Inflammatory macrophage treated with lipopolysaccharide for 1 hour (primary cell): ENCODE data around the gene GNB5.

Source experiments
- DNase-seq, 2 donors: peaks; one replicate each; pipeline ENCODE4 v3.0.0-alpha.2; 2020 to 2022

GNB5 gene

DNA sequence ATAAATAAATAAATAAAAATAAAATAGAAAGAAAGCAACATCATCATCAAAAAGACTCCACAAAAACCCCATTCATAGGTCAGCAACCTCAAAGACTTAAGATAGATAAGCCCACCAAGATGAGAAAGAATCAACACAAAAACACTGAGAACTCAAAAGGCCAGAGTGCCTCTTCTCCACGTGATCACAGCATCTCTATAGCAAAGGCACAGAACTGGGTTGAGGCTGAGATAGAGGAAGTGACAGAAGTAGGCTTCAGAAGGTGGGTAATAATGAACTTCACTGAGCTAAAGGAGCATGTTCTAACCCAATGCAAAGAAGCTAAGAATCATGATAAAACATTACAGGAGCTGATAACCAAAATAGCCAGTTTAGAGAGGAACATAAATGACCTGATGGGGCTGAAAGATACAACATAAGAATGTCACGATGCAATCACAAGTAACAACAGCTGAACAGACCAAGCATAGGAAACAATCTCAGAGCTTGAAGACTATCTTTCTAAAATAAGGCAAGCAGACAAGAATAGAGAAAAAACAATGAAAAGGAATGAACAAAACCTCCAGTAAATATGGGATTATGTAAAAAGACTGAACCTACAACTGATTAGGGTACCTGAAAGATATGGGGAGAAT, 26.4 kb downstream of the GNB5 start:
- DNase-seq: no peak

DNA sequence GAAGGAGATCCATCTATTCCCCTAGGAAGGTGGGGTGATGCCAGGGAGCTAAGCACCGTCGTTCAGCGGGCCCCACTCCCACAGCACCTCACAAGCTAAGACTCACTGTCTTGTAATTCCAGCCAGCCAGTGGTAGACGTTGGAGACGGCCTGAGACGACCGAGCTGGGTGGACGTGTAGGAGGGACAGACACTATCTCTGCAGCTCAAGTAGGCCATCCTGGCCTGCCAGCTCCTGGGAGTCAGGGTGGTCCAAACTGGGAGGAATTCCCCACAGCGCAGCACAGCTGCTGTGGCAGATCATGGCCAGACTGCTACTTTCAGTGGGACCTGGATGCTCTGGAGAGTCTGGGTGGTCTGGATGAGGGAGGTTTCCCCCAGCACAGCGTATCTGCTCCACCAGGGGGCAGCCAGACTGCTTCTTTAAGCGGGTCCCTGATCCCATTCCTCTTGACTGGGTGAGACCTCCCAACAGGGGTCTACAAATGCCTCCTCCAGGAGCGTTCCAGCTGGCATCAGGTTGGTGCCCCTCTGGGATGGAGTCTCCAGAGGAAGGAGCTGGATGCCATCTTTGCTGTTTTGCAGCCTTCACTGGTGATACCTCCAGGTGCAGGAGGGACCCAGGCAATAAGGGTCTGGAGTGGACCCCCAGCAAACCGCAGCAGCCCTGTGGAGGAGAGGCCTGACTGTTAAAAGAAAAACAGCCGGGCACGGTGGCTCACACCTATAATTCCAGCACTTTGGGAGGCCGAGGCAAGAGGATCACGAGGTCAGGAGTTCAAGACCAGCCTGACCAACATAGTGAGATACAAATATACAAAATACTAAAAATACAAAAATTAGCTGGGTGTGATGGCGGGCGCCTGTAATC, 27.6 kb downstream of the GNB5 start:
- DNase-seq: no peak

DNA sequence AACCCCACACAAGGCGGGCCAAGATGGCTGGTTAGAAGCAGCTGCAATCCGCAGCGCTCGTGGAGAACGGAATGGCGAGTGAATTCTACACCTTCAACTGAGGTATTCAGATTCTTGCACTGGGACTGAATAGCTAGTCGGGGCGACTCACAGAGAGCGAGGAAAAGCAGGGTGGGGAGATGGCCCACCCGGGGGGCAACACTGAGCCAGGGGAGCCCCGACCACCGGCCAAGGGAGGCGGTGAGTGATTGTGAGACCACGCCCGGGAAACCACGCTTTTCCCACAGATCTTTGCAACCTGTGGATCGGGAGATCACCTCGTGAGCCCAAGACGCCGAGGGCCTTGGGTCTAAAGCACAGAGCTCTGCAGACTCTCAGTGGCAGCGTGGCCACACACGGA, 28.3 kb downstream of the GNB5 start:
- no peak for DNase-seq

DNA sequence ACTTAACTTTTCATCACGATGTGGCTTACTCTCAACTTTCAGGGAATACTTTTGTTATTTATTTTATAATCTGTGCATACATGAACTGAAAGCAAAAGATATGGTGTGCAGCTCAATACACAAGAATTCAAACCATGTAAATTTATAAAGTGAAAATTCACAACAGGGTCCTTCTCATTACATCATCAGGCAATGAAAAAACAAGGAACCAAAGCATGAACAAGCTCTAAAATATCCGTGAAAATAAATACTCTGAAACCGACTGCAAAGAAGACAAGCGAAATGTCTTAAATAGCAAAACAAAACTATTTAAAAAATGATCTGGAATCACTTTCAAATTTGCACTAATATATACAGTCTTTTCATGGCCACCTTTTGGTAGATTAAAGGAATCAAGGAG, 28.9 kb downstream of the GNB5 start:
- no peak for DNase-seq

DNA sequence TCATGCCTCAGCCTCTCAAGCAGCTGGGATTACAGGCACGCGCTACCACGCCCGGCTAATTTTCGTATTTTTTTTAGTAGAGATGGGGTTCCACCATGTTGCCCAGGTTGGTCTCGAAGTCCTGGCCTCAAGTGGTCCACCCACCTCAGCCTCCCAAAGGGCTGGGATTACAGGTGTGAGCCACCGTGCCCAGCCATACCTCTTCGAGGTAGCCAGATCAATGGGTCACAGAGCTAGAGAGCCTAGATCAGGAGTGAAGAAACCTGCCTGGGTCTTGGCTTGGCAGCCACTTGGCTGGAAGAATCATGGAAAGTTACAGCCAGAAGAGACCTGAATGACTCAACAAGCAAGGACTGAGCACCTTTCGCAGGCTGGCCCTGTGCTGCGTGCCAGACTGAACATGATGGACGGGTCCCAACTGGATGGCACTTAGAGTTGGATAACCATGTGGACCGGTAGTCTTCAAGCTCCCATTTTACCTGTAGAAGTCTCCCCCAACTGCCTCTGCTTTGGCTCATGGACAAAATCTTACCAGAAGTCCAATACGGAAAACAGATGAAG, 29.7 kb downstream of the GNB5 start:
- no peak for DNase-seq

DNA sequence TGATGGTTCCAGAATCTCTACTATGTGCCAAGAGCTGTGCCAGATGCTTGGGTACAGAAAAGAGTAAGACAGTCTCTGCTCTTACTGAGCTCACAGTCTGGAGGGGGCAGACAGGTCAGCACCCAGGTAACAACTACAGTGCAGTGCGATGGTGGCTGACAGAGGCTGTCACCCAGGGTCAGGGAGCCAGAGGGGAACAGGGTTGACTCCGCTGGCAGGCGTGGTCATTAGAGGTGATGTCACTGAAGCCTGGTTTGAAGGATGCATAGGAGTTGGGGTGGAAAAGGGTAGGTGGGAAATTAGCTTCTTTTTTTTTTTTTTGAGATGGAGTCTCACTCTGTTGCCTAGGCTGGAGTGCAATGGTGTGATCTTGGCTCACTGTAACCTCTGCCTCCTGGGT, 31.5 kb downstream of the GNB5 start:
- no peak for DNase-seq

DNA sequence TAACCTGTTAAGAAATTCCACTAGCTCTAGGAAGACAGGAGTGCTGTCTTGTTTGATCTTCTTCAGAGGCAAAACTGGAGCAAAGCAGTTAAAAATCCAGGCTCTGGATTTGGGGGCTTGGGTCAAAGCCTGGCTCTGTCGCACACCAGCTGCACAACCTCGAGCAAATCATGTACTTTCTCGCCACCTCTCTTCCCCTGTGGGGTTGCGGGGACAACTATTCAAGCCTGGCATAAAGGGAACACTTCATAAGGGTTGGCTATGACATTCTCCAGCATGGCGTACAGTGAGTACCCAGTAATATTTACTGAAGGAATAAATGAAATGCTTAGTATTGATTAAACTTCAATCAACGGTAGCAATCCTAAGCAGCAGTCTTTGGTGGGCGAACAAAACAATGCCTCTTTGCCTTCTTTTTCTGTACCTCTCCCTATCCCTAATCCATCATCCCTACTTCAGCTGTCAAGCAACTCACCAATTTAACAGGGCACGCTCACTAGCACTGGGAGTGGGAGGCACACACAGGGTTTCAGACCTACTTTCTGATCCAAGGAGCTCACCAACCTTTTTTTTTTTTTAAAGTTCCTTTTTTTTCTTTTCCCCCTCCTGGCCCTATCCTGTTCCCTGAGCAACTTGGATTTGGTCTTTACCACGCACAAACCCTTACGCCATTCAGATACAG, 33.0 kb downstream of the GNB5 start:
- DNase-seq: no peak

DNA sequence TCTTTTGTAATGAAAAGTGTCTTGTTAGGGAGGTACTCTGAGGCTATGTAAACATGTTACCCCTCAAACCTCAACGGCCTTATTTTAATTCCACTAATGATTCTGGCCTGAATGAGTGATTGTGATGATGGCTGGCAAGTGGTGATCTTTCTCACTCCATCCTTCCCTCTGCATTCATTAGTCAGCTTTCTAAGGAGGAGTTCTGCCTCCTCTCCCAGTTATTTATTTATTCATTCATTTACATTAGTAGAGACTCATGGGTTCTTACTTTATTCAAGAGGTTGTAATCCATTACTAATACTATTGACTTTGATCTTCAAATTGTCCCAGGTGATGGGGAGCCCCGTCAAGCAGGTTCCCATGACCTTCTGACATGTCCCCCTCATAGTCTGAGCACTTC, 35.3 kb downstream of the GNB5 start:
- DNase-seq: no peak

DNA sequence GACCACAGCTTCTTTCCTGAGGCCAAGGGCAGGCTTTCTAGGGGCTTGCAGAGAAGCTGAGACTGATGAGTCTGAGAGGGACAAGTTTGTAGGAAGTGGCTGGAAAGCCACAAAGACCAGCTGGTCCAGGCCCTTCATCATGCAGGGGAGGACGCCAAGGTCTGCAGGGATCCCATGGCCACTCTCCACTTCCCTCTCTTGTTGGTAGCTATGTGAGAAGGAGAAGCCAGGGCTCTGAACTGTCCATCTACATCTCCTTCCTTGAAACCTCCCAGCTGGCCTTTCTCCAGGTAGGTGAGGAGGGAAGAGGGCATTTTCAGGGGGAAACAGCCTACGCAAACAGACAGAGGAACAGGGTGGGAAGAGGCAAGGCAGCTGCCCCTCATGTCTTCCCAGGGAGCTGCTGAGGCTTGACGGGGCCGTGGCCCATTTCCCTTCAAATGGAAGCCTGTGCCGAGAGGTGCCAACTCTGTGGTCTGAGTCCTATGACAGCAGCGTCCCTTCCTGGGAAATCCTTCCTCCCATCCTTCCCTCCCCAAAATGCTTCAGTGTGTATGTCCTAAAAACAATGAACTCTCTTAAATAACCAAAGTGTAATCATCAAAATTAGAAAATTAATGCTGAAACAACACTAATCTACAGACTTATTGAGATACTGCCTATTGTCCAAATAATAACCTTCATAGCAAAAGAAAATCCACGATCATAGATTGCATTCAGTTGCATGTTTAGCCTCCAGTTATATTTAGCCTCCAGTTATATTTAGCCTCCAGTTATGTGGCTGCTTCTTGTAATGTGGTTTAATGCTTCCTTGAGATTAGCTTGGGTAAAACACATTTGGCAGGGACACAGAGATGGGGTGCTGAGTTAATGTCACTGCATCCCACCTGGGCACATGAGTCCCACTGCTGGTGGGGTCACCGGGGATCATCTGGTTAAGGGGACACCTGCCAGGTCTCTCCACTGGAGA, 36.0 kb downstream of the GNB5 start:
- DNase-seq: no peak

DNA sequence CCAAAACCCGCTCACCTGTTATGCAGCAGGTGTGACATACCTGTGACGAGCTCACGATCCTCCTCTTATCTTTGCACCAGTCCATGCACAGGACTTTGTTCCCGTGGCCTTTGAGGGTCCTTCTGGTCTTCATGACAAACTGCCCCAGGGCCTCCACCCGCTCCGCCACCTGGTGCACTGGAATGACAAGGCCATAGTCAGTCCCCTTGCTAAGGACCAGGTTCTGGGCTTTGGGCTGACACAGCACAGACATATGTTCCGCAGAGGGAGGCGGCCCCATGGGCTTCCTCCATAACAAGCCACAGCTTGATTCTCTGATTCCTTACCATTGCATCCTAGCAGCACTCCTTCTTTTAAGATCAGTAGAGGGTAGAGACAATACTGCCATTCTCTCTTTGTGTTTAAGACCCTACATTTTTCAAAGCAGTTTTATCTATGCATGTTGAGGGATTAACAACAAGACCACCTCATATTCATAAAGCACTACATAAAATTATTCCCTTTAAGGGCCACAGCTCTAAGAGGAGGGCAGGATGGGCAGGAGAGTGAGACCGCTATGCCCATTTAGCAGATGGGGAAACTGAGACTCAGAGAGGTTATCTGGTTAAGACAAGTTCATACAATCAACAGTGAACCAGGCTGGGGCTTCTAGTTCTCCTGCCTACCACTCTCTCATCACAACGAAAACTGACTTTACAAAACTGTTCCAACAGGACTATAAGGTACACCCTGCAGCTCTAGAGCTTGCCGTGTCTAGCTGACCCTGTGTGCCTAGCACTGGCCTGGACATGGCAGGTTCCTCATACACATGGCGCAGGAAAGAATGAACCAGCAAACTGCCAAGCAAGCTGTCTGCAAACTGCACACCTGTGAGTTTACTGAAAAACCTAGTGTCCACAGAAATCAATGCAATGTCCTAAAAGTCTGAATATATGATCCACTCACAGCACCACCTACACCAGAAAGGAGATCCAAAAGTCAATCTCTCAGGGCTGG, 37.0 kb downstream of the GNB5 start:
- no peak for DNase-seq

DNA sequence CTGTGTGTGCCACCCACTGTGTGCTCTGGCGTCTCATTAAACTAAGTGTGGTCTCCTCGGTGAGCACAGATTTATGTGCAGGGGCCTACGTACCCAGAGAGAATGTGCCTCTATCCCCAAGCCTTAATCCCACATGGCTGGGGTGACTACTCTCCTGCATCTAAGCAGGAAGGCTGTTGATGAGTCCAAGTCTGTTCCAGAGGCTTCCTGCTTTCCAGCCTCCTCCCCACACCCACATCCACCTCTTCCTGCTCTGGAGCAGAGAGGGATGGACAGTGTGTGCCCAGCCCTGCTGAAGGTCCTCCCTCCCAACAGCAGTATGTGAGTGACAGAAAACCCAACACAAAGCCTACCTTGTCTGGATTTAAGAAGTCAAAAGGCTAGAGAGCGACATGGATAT, 39.8 kb downstream of the GNB5 start:
- no peak for DNase-seq

DNA sequence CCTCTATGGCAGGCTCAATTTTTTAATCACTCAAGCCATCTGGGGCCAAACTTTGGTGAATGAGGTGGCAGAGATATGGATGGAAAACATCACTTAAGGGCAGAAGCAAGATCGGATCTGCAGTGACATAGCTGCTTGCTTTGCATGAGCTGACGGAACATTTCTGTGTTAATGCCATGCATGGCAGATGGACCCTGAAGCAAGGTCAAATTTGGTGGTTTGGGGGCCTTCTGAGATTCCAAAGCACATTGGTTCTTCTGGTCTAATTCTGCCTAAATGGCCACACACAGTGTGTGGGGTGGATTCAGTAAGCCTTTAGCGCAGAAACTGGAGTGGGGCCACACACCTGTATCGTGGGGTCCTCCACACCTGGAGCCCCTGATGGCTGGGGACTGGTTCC, 40.3 kb downstream of the GNB5 start:
- no peak for DNase-seq

DNA sequence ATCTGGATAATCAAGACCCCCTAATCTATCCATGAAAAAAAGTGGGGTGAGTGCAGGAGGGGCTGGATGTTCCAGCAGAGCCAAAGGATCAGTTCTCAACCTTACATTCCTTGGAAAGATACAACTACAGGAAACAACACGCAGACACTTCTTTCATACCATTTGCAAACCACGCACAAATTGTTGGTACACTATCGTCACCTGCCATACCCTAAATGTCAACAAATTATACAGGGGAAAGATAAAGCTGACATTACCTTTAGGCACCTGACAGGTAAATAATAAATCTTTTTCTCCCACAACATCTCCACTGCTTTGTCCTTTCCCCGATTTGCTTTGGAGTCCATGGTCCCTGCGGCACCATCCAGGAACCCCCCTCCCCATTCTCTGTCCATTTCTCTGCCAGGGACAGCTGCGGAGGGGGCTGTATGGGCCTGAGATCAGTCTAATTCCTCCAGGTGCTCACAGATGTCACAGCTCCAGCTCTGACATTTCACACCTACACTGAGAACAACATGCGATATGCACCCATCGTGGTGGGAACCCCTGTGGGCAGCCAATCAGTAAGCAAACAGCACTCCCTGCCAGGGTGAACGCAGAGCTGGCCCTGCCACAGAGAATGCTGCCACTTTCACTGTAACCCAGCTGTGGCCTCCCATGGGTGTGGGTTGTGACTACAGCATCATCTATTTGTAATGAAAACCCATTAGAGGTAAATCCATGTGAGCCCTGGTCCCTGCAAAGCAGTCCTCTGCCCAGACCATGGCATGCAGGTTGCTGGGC, 41.0 kb downstream of the GNB5 start:
- no peak for DNase-seq

DNA sequence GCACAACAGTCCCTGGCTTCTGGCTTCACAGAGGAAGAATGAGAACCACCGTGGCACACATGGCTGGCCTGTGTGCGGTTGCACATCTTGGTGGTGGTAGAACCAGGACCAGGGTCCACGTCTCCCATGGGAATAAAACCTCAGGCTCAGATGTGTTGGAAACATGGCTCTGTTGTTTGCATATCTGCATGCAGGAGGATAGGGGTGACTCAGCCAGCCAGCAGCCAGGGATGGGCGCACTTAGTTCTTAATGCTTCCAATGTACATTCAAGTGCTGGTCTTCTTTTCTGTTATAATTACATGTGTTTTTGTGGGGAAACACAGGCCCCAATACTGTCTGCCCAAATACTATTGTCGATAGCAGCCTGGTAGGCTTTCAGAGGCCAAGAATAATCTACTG, 42.8 kb downstream of the GNB5 start:
- no peak for DNase-seq

DNA sequence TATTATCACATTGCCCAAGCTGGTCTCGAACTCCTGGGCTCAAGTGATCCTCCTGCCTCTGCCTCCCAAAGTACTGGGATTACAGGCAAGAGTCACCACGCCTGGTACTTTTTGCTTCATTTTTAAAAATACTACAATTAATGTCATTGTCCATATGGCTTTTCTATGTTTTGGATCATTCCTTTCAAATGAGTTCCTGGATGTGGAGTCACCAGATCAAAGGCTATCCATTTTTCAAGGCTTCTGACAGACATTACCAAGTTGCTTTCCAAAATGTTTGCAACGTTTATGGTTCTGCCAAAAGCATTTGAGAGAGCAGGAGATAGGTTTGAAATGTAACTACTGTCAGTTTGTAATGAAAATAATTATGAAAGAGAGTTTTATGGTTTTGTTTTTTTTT, 44.4 kb downstream of the GNB5 start:
- DNase-seq: no peak

DNA sequence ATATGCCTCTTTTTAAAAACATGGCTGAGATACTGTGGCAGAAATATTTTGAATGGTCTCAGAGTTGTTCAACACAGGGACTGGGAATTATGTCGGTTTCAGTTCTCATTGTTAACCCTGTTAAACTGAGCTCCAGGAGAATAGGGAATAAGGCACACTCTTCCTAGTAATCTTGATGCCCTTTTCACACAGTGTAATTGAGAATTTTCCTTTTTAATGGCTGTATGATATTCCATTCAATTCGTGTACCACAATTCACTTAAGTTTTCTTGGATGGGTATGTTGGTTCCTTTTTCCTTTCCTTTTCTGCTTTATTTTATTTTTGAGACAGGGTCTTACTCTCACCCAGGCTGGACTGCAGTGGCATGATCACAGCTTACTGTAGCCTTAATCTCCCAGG, 44.9 kb downstream of the GNB5 start:
- DNase-seq: no peak

DNA sequence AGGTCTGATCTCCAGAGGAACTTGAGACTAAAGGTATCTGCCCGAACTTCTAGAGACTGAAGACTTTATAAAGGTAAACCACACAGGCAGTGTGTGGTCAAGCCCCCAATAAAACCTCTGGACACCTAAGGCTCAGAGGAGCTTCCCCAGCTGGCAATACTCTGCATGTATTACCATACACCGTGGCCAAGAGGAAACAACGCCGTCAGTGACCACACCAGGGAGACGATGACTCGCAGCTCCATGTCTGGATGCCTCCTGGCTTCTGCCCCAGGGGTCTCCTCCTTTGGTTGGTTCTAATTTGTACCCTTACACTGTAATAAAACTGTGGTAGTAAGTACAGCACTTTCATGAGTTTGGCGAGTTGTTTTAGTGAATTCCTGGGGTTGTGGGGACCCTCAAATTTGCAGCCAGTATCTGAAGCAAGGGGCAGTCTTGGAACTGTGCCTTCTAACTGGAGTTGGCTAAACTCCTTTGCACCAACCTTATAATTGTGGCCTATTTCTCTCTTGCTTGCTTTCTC, 46.5 kb downstream of the GNB5 start:
- no peak for DNase-seq

DNA sequence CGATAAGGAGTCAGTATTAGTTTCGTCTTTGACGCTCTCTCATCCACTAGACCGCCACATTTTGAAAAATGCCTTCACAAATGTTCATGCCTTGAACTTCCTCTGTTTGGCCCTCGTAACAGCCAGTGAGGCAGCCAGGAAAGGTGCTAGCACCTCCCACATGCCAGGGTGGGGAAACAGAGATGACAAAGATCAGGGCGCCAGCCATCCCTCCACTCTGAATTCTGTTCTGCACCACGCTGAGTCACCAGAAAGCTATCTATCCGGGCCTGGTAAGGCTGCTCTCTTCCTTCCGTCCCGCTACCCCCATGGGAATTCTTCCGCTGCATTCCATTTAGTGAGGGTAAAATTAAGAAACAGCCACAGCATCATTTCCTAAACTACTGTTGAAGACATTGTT, 47.3 kb downstream of the GNB5 start:
- DNase-seq: no peak

DNA sequence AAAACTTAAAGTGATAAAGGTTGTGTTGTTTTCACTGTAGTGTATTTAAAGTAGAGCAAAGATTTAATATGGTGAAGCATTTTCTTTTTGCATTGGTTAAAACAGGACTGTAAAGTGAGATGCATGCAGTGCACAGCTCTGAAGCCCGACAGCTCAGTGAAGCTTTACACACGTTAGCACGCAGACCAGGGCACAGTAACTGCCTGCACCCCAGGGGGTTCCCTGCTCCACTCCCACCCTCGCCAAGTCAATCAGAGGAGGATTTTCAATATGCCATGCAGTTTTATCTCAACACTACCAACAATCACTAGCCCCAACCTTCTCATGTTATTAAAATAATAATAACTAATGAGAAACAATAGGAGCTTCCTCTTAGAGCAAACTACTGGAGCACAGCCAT, 50.5 kb downstream of the GNB5 start:
- no peak for DNase-seq
